B cell (primary cell): ENCODE data around the gene CENPP. TPM values are rescaled to one million over a fixed set of nuclear protein-coding genes. Genes with fewer than 3 reads are reported as not detected.

ENCODE experiments used
- ATAC-seq: fragments of 200-7000 bp; cut with Tn5 transposase; one replicate; pipeline ENCODE4 v1.10.0; 2021; ENCODE audit warnings: low read depth, mild to moderate bottlenecking, moderate number of reproducible peaks, moderate library complexity
- CTCF ChIA-PET: fragments of 350-600 bp; sonication (Branson Sonifier 250); formaldehyde crosslinking; loops from one replicate; lab custom pipeline; 2021; ENCODE audit warnings: antibody characterized with exemption, inconsistent platforms; lab: Charles Lee
- POLR2A ChIA-PET: fragments of 350-600 bp; sonication (Branson Sonifier 250); formaldehyde crosslinking; loops from one replicate; lab custom pipeline; 2021; ENCODE audit warnings: antibody characterized with exemption; lab: Charles Lee
- DNase-seq: peaks from one replicate; pipeline ENCODE4 v3.0.0; 2013
- H2AFZ ChIP-seq: 2 replicates; pipeline ENCODE4 v1.6.1; 2012; ENCODE audit warnings: mild to moderate bottlenecking, low read depth, low read length; ENCODE audit not compliant: insufficient read depth, poor library complexity, severe bottlenecking
- H3K27ac ChIP-seq, 2 donors: 1 replicate in 1 of 2; 2 replicates in 1 of 2; pipeline ENCODE4 v1.5.1; 2012 to 2013; ENCODE audit warnings: low read length in 2 of 2, mild to moderate bottlenecking in 2 of 2, moderate library complexity in 1 of 2
- H3K27me3 ChIP-seq, 4 experiments: fragments of 200-600 bp in 1 of 4; sonication (generic) in 1 of 4; replicated peaks in 1 of 4; 1 replicate in 2 of 4; 2 replicates in 2 of 4; pipeline versions ENCODE4 v1.6.1 to v1.7.0; 2013 to 2016; ENCODE audit warnings: low read length in 3 of 4, mild to moderate bottlenecking in 2 of 4, mixed read lengths in 1 of 4, moderate library complexity in 1 of 4; ENCODE audit not compliant: insufficient read depth in 4 of 4, control insufficient read depth in 3 of 4; ENCODE audit errors: control extremely low read depth in 1 of 4
- H3K36me3 ChIP-seq, 2 experiments: replicated peaks in 1 of 2; 1 replicate in 1 of 2; 2 replicates in 1 of 2; pipeline versions ENCODE4 v1.6.1 to v1.7.1; 2013; ENCODE audit warnings: low read length in 1 of 2; ENCODE audit not compliant: insufficient read depth in 2 of 2, control insufficient read depth in 1 of 2; ENCODE audit errors: control extremely low read depth in 1 of 2, extremely low read depth in 1 of 2
- H3K4me1 ChIP-seq, 2 donors: fragments of 200-600 bp in 1 of 2; sonication (generic) in 1 of 2; 1 replicate in 1 of 2; 2 replicates in 1 of 2; pipeline versions ENCODE4 v1.5.1 to v1.6.1; 2013 to 2017; ENCODE audit warnings: low read length in 2 of 2; ENCODE audit not compliant: control insufficient read depth in 2 of 2, insufficient read depth in 2 of 2
- H3K4me2 ChIP-seq: replicated peaks from 2 replicates; pipeline ENCODE3; 2012; ENCODE audit warnings: mild to moderate bottlenecking, low read depth, low read length; ENCODE audit not compliant: poor library complexity, severe bottlenecking
- H3K4me3 ChIP-seq, 5 experiments: fragments of 200-600 bp in 1 of 5; sonication (generic) in 1 of 5; 1 replicate in 3 of 5; 2 replicates in 2 of 5; pipeline versions ENCODE4 v1.5.1 to v1.7.0; 2011 to 2016; ENCODE audit warnings: low read length in 4 of 5, mild to moderate bottlenecking in 4 of 5, low read depth in 2 of 5, control low read depth in 1 of 5, moderate library complexity in 1 of 5; ENCODE audit not compliant: insufficient read depth in 1 of 5; ENCODE audit errors: control extremely low read depth in 1 of 5, extremely low read depth in 1 of 5
- H3K79me2 ChIP-seq: fragments of 200-600 bp; sonication (generic); one replicate; pipeline ENCODE4 v1.6.0; 2016; ENCODE audit warnings: low read length; ENCODE audit not compliant: control insufficient read depth, insufficient read depth
- H3K9ac ChIP-seq: fragments of 200-600 bp; sonication (generic); 2 replicates; pipeline ENCODE4 v1.6.1; 2017; ENCODE audit warnings: mild to moderate bottlenecking, low read length, moderate library complexity
- H3K9me3 ChIP-seq, 3 donors: one replicate each; pipeline versions ENCODE4 v1.6.1 to v1.7.1; 2013; ENCODE audit warnings: low read length in 2 of 3; ENCODE audit not compliant: control insufficient read depth in 2 of 3, insufficient read depth in 1 of 3; ENCODE audit errors: control extremely low read depth in 1 of 3
- H4K20me1 ChIP-seq: 2 replicates; pipeline ENCODE4 v1.6.0; 2012; ENCODE audit warnings: mild to moderate bottlenecking, low read length; ENCODE audit not compliant: insufficient read depth, control insufficient read depth, poor library complexity, severe bottlenecking
- H3K27ac Mint-ChIP-seq: one replicate; pipeline ENCODE4 v1.8.0; 2021; ENCODE audit warnings: mixed read lengths
- H3K27me3 Mint-ChIP-seq: one replicate; pipeline ENCODE4 v1.8.0; 2021; ENCODE audit warnings: mixed read lengths
- H3K4me1 Mint-ChIP-seq: one replicate; pipeline ENCODE4 v1.8.0; 2021; ENCODE audit warnings: mixed read lengths
- H3K4me3 Mint-ChIP-seq: one replicate; pipeline ENCODE4 v1.8.0; 2021; ENCODE audit warnings: mixed read lengths
- H3K9me3 Mint-ChIP-seq: one replicate; pipeline ENCODE4 v1.8.0; 2022; ENCODE audit warnings: mixed read lengths; ENCODE audit not compliant: insufficient read depth
- CTCF ChIP-seq: fragments of 200-600 bp; IDR thresholded peaks from one replicate; pipeline ENCODE4 v1.8.0; 2022; ENCODE audit warnings: antibody characterized with exemption, mild to moderate bottlenecking
- EZH2 ChIP-seq: IDR thresholded peaks from 2 replicates; pipeline ENCODE4 v1.6.1; 2012; ENCODE audit warnings: borderline replicate concordance, low read depth, mild to moderate bottlenecking, moderate library complexity, low read length; ENCODE audit not compliant: insufficient read depth, poor library complexity, severe bottlenecking
- WGBS: methylation state at CpG from one replicate; pipeline ENCODE4 v1.1.5; 2013; ENCODE audit warnings: missing lambda C conversion rate; ENCODE audit not compliant: insufficient coverage; 5-methylcytosine and 5-hydroxymethylcytosine counted together
- intact Hi-C: fragments of 100-400 bp; cut with micrococcal nuclease; formaldehyde crosslinking; loops from one replicate; pipeline ENCODE4 v1.10.0; 2022
- polyA plus RNA-seq: library from polyadenylated mRNA; depleted of rRNA; stranded (reverse); fragments of >200 nt; gene quantifications from 2 replicates; pipeline ENCODE4 v1.2.3, GENCODE V29; 2012
- total RNA-seq, 2 donors: library from RNA; stranded (reverse); fragments of 120-200 nt in 1 of 2; gene quantifications; 1 replicate in 1 of 2; 2 replicates in 1 of 2; pipeline versions ENCODE4 v1.2.3 to v1.2.4, GENCODE V29; 2013 to 2022

The CENPP gene
- total and polyA plus RNA-seq, 2 donors (not counting 1 experiment from before 2014, with no cell fraction given): 1.4 to 6.2 TPM

GRCh38 chr9:92500725-92501124, 175.0 kb downstream of the CENPP start:
- Mint-ChIP-seq H3K9me3 (no peaks in the 10 kb centered on the region), H3K27ac (no peak overlapping the region), H3K4me1 (no peaks in the 10 kb centered on the region), H3K4me3 (no peak overlapping the region), H3K27me3 (no peaks in the 10 kb centered on the region)
- no peak overlapping the region for H3K27ac ChIP-seq
- TF ChIP-seq EZH2 (no peak), CTCF (no peak)
- ATAC-seq (no peak), DNase-seq (no peak)
- H3K4me2 ChIP-seq: no peak overlapping the region
- no peak overlapping the region for H2AFZ ChIP-seq
- ChIA-PET POLR2A (no interaction called here), CTCF (no interaction called here)
- no peak overlapping the region for H3K4me3 ChIP-seq
- no peaks in the 10 kb centered on the region for H3K79me2 ChIP-seq
- no peaks in the 10 kb centered on the region for H3K4me1 ChIP-seq
- no peaks in the 10 kb centered on the region for H4K20me1 ChIP-seq
- no peaks in the 10 kb centered on the region for H3K27me3 ChIP-seq
- no peaks in the 10 kb centered on the region for H3K9me3 ChIP-seq
- 100% methylated on average over 1 of the region's 5 CpGs for whole genome bisulfite sequencing
- intact Hi-C loops: no loop called here
- no peaks in the 10 kb centered on the region for H3K36me3 ChIP-seq
- H3K9ac ChIP-seq: no peak overlapping the region

GRCh38 chr9:92501671-92502393, 176.1 kb downstream of the CENPP start:
- H3K4me2 ChIP-seq: no peak overlapping the region
- intact Hi-C loops: no loop called here
- H3K9ac ChIP-seq: no peak overlapping the region
- no peak overlapping the region for H3K4me3 Mint-ChIP-seq
- no peaks in the 10 kb centered on the region for H3K9me3 Mint-ChIP-seq
- WGBS: 100% methylated on average over 2 of the region's 5 CpGs
- DNase-seq (no peak), ATAC-seq (no peak)
- no peaks in the 10 kb centered on the region for H3K4me1 ChIP-seq
- CTCF ChIA-PET: no interaction called here
- H3K4me3 ChIP-seq: no peak overlapping the region
- no peaks in the 10 kb centered on the region for H3K9me3 ChIP-seq
- POLR2A ChIA-PET: no interaction called here
- H3K27me3 Mint-ChIP-seq: no peaks in the 10 kb centered on the region
- H3K36me3 ChIP-seq: no peaks in the 10 kb centered on the region
- H3K27ac Mint-ChIP-seq: no peak overlapping the region
- TF ChIP-seq EZH2 (no peak), CTCF (no peak)
- H3K27ac ChIP-seq: no peak overlapping the region
- H4K20me1 ChIP-seq: no peaks in the 10 kb centered on the region
- H3K79me2 ChIP-seq: no peaks in the 10 kb centered on the region
- no peak overlapping the region for H2AFZ ChIP-seq
- H3K4me1 Mint-ChIP-seq: no peaks in the 10 kb centered on the region
- no peaks in the 10 kb centered on the region for H3K27me3 ChIP-seq
